MM.1S (cell line): ENCODE measurements around the gene CTBP1.

Experiments
- DNase-seq: peaks from one replicate; pipeline ENCODE4 v3.0.0-alpha.2; 2015
- H2AFZ ChIP-seq: fragments of 300-600 bp; sonication (generic); 2 replicates; pipeline ENCODE4 v1.6.0; 2016; ENCODE audit warnings: antibody characterized with exemption, low read length
- H3F3A ChIP-seq: fragments of 300-600 bp; sonication (generic); 2 replicates; pipeline ENCODE4 v1.6.1; 2016; ENCODE audit warnings: mild to moderate bottlenecking, antibody characterized with exemption, low read length, moderate library complexity, mixed read lengths; ENCODE audit not compliant: insufficient read depth
- H3K27ac ChIP-seq: fragments of 300-600 bp; sonication (generic); 2 replicates; pipeline ENCODE4 v1.5.1; 2016; ENCODE audit warnings: mild to moderate bottlenecking, low read length
- H3K27me3 ChIP-seq: fragments of 300-600 bp; sonication (generic); replicated peaks from 2 replicates; pipeline ENCODE4 v1.6.0; 2016; ENCODE audit warnings: low read length; ENCODE audit not compliant: insufficient read depth
- H3K36me3 ChIP-seq: fragments of 300-600 bp; sonication (generic); replicated peaks from 2 replicates; pipeline ENCODE4 v1.6.1; 2016; ENCODE audit warnings: mild to moderate bottlenecking, low read length, mixed read lengths; ENCODE audit not compliant: insufficient read depth
- H3K4me1 ChIP-seq: fragments of 300-600 bp; sonication (generic); 2 replicates; pipeline ENCODE4 v1.6.1; 2016; ENCODE audit warnings: low read length, mixed read lengths
- H3K4me2 ChIP-seq: fragments of 300-600 bp; sonication (generic); 2 replicates; pipeline ENCODE4 v1.6.0; 2016; ENCODE audit warnings: low read depth, low read length
- H3K4me3 ChIP-seq: fragments of 300-600 bp; sonication (generic); 2 replicates; pipeline ENCODE4 v1.5.1; 2016; ENCODE audit warnings: low read length, mixed read lengths
- H3K79me2 ChIP-seq: fragments of 300-600 bp; sonication (generic); 2 replicates; pipeline ENCODE4 v1.6.1; 2016; ENCODE audit warnings: mixed run types, low read length, mixed read lengths
- H3K9ac ChIP-seq: fragments of 300-600 bp; sonication (generic); 2 replicates; pipeline ENCODE4 v1.6.1; 2016; ENCODE audit warnings: low read length, mixed read lengths
- H3K9me2 ChIP-seq: fragments of 300-600 bp; sonication (generic); replicated peaks from 2 replicates; pipeline ENCODE4 v1.6.1; 2016; ENCODE audit warnings: mild to moderate bottlenecking, low read length, mixed read lengths; ENCODE audit not compliant: insufficient read depth
- H3K9me3 ChIP-seq: fragments of 300-600 bp; sonication (generic); replicated peaks from 2 replicates; pipeline ENCODE4 v1.6.1; 2016; ENCODE audit warnings: mild to moderate bottlenecking, low read length, mixed read lengths; ENCODE audit not compliant: insufficient read depth
- H4K20me1 ChIP-seq: fragments of 300-600 bp; sonication (generic); 2 replicates; pipeline ENCODE4 v1.6.1; 2016; ENCODE audit warnings: mild to moderate bottlenecking, low read length, moderate library complexity, mixed read lengths; ENCODE audit not compliant: insufficient read depth
- CTCF ChIP-seq: fragments of 300-600 bp; sonication (generic); IDR thresholded peaks from 2 replicates; pipeline ENCODE4 v1.5.1; 2016; ENCODE audit warnings: antibody characterized with exemption, low read length, mixed read lengths
- EZH2 ChIP-seq: fragments of 300-600 bp; sonication (generic); optimal IDR thresholded peaks from 2 replicates; pipeline ENCODE3; 2017; ENCODE audit warnings: low read depth, mild to moderate bottlenecking, antibody characterized with exemption, low read length, mixed read lengths
- EZH2phosphoT487 ChIP-seq: fragments of 300-600 bp; sonication (generic); IDR thresholded peaks from 2 replicates; pipeline ENCODE4 v1.6.1; 2018; ENCODE audit warnings: antibody characterized with exemption, low read length

CTBP1 gene

GRCh38 chr4:1248245-1249147 is at the start of gene CTBP1:
CTBP1 (minus strand) TSS chr4:1249130; CDS start chr4:1241331, 7,799 bp downstream.
- peak within 1 kb of the TSS; percentile 76 for H3K27ac ChIP-seq
- H4K20me1 ChIP-seq = peaks cover 10% of the 10 kb centered on the region; the same call in 1 of the 2 replicates
- peak within 1 kb of the TSS; percentile 98 for H3K9ac ChIP-seq
- peak within 1 kb of the TSS; percentile 98 for H3K4me2 ChIP-seq
- peak within 1 kb of the TSS; percentile 91 for H3K4me3 ChIP-seq
- TF ChIP-seq CTCF (no peak), EZH2 (no peak), EZH2phosphoT487 (no peak)
- no peaks in the 10 kb centered on the region for H3K9me2 ChIP-seq
- DNase-seq = peak; percentile 90
- peaks cover 11% of the 10 kb centered on the region; the same call in 1 of the 2 replicates for H3K4me1 ChIP-seq
- no peaks in the 10 kb centered on the region for H3K27me3 ChIP-seq
- H3K9me3 ChIP-seq = no peaks in the 10 kb centered on the region
- H3K36me3 ChIP-seq = no peaks in the 10 kb centered on the region
- no peaks in the 10 kb centered on the region for H3F3A ChIP-seq
- peaks cover 54% of the 10 kb centered on the region for H3K79me2 ChIP-seq
- H2AFZ ChIP-seq = peak within 1 kb of the TSS; percentile 86

- H3K9ac ChIP-seq = no peak overlapping the region
- H3K4me3 ChIP-seq = no peak overlapping the region
- H3K9me3 ChIP-seq = no peaks in the 10 kb centered on the region
- TF ChIP-seq EZH2 (no peak), EZH2phosphoT487 (no peak), CTCF (no peak)
- DNase-seq = no peak
- no peak overlapping the region for H3K4me2 ChIP-seq
- H3K9me2 ChIP-seq = no peaks in the 10 kb centered on the region
- H3K27ac ChIP-seq = no peak overlapping the region
- H3K36me3 ChIP-seq = peaks cover 16% of the 10 kb centered on the region
- H3K27me3 ChIP-seq = no peaks in the 10 kb centered on the region
- H4K20me1 ChIP-seq = no peaks in the 10 kb centered on the region
- no peaks in the 10 kb centered on the region for H3K4me1 ChIP-seq
- H3F3A ChIP-seq = no peaks in the 10 kb centered on the region
- H3K79me2 ChIP-seq = peaks cover 90% of the 10 kb centered on the region
- H2AFZ ChIP-seq = no peak overlapping the region
Observed at GRCh38 chr4:1298461-1298860, 49.5 kb upstream of the CTBP1 start.

GRCh38 chr4:1297456-1298325 is 48.8 kb upstream of the CTBP1 start:
- Histone ChIP-seq H3K9ac (no peak overlapping the region), H3K9me2 (no peaks in the 10 kb centered on the region), H2AFZ (no peak overlapping the region), H3F3A (no peaks in the 10 kb centered on the region), H3K4me1 (no peaks in the 10 kb centered on the region), H3K27ac (no peak overlapping the region), H3K36me3 (peaks cover 16% of the 10 kb centered on the region), H3K9me3 (no peaks in the 10 kb centered on the region), H3K79me2 (peaks cover 91% of the 10 kb centered on the region), H3K4me3 (no peak overlapping the region), H3K4me2 (no peak overlapping the region), H4K20me1 (no peaks in the 10 kb centered on the region), H3K27me3 (no peaks in the 10 kb centered on the region)
- TF ChIP-seq EZH2 = no peak
- TF ChIP-seq CTCF = no peak
- TF ChIP-seq EZH2phosphoT487 = no peak
- no peak for DNase-seq
